B cell (primary cell): ENCODE measurements around the gene CEP131. TPM values are rescaled to one million over a fixed set of nuclear protein-coding genes. Genes with fewer than 3 reads are reported as not detected.

Experiments used
- ATAC-seq: fragments of 200-7000 bp; cut with Tn5 transposase; one replicate; pipeline ENCODE4 v1.10.0; 2021; ENCODE audit warnings: low read depth, mild to moderate bottlenecking, moderate number of reproducible peaks, moderate library complexity
- CTCF ChIA-PET: fragments of 350-600 bp; sonication (Branson Sonifier 250); formaldehyde crosslinking; loops from one replicate; lab custom pipeline; 2021; ENCODE audit warnings: antibody characterized with exemption, inconsistent platforms; lab: Charles Lee
- POLR2A ChIA-PET: fragments of 350-600 bp; sonication (Branson Sonifier 250); formaldehyde crosslinking; loops from one replicate; lab custom pipeline; 2021; ENCODE audit warnings: antibody characterized with exemption; lab: Charles Lee
- DNase-seq: peaks from one replicate; pipeline ENCODE4 v3.0.0; 2013
- H2AFZ ChIP-seq: 2 replicates; pipeline ENCODE4 v1.6.1; 2012; ENCODE audit warnings: mild to moderate bottlenecking, low read depth, low read length; ENCODE audit not compliant: insufficient read depth, poor library complexity, severe bottlenecking
- H3K27ac ChIP-seq, 2 donors: 1 replicate in 1 of 2; 2 replicates in 1 of 2; pipeline ENCODE4 v1.5.1; 2012 to 2013; ENCODE audit warnings: low read length in 2 of 2, mild to moderate bottlenecking in 2 of 2, moderate library complexity in 1 of 2
- H3K27me3 ChIP-seq, 4 experiments: fragments of 200-600 bp in 1 of 4; sonication (generic) in 1 of 4; replicated peaks in 1 of 4; 1 replicate in 2 of 4; 2 replicates in 2 of 4; pipeline versions ENCODE4 v1.6.1 to v1.7.0; 2013 to 2016; ENCODE audit warnings: low read length in 3 of 4, mild to moderate bottlenecking in 2 of 4, mixed read lengths in 1 of 4, moderate library complexity in 1 of 4; ENCODE audit not compliant: insufficient read depth in 4 of 4, control insufficient read depth in 3 of 4; ENCODE audit errors: control extremely low read depth in 1 of 4
- H3K36me3 ChIP-seq, 2 experiments: replicated peaks in 1 of 2; 1 replicate in 1 of 2; 2 replicates in 1 of 2; pipeline versions ENCODE4 v1.6.1 to v1.7.1; 2013; ENCODE audit warnings: low read length in 1 of 2; ENCODE audit not compliant: insufficient read depth in 2 of 2, control insufficient read depth in 1 of 2; ENCODE audit errors: control extremely low read depth in 1 of 2, extremely low read depth in 1 of 2
- H3K4me1 ChIP-seq, 2 donors: fragments of 200-600 bp in 1 of 2; sonication (generic) in 1 of 2; 1 replicate in 1 of 2; 2 replicates in 1 of 2; pipeline versions ENCODE4 v1.5.1 to v1.6.1; 2013 to 2017; ENCODE audit warnings: low read length in 2 of 2; ENCODE audit not compliant: control insufficient read depth in 2 of 2, insufficient read depth in 2 of 2
- H3K4me2 ChIP-seq: replicated peaks from 2 replicates; pipeline ENCODE3; 2012; ENCODE audit warnings: mild to moderate bottlenecking, low read depth, low read length; ENCODE audit not compliant: poor library complexity, severe bottlenecking
- H3K4me3 ChIP-seq, 5 experiments: fragments of 200-600 bp in 1 of 5; sonication (generic) in 1 of 5; 1 replicate in 3 of 5; 2 replicates in 2 of 5; pipeline versions ENCODE4 v1.5.1 to v1.7.0; 2011 to 2016; ENCODE audit warnings: low read length in 4 of 5, mild to moderate bottlenecking in 4 of 5, low read depth in 2 of 5, control low read depth in 1 of 5, moderate library complexity in 1 of 5; ENCODE audit not compliant: insufficient read depth in 1 of 5; ENCODE audit errors: control extremely low read depth in 1 of 5, extremely low read depth in 1 of 5
- H3K79me2 ChIP-seq: fragments of 200-600 bp; sonication (generic); one replicate; pipeline ENCODE4 v1.6.0; 2016; ENCODE audit warnings: low read length; ENCODE audit not compliant: control insufficient read depth, insufficient read depth
- H3K9ac ChIP-seq: fragments of 200-600 bp; sonication (generic); 2 replicates; pipeline ENCODE4 v1.6.1; 2017; ENCODE audit warnings: mild to moderate bottlenecking, low read length, moderate library complexity
- H3K9me3 ChIP-seq, 3 donors: one replicate each; pipeline versions ENCODE4 v1.6.1 to v1.7.1; 2013; ENCODE audit warnings: low read length in 2 of 3; ENCODE audit not compliant: control insufficient read depth in 2 of 3, insufficient read depth in 1 of 3; ENCODE audit errors: control extremely low read depth in 1 of 3
- H4K20me1 ChIP-seq: 2 replicates; pipeline ENCODE4 v1.6.0; 2012; ENCODE audit warnings: mild to moderate bottlenecking, low read length; ENCODE audit not compliant: insufficient read depth, control insufficient read depth, poor library complexity, severe bottlenecking
- H3K27ac Mint-ChIP-seq: one replicate; pipeline ENCODE4 v1.8.0; 2021; ENCODE audit warnings: mixed read lengths
- H3K27me3 Mint-ChIP-seq: one replicate; pipeline ENCODE4 v1.8.0; 2021; ENCODE audit warnings: mixed read lengths
- H3K4me1 Mint-ChIP-seq: one replicate; pipeline ENCODE4 v1.8.0; 2021; ENCODE audit warnings: mixed read lengths
- H3K4me3 Mint-ChIP-seq: one replicate; pipeline ENCODE4 v1.8.0; 2021; ENCODE audit warnings: mixed read lengths
- H3K9me3 Mint-ChIP-seq: one replicate; pipeline ENCODE4 v1.8.0; 2022; ENCODE audit warnings: mixed read lengths; ENCODE audit not compliant: insufficient read depth
- EZH2 ChIP-seq: IDR thresholded peaks from 2 replicates; pipeline ENCODE4 v1.6.1; 2012; ENCODE audit warnings: borderline replicate concordance, low read depth, mild to moderate bottlenecking, moderate library complexity, low read length; ENCODE audit not compliant: insufficient read depth, poor library complexity, severe bottlenecking
- WGBS: methylation state at CpG from one replicate; pipeline ENCODE4 v1.1.5; 2013; ENCODE audit warnings: missing lambda C conversion rate; ENCODE audit not compliant: insufficient coverage; 5-methylcytosine and 5-hydroxymethylcytosine counted together
- intact Hi-C: fragments of 100-400 bp; cut with micrococcal nuclease; formaldehyde crosslinking; loops from one replicate; pipeline ENCODE4 v1.10.0; 2022
- polyA plus RNA-seq: library from polyadenylated mRNA; depleted of rRNA; stranded (reverse); fragments of >200 nt; gene quantifications from 2 replicates; pipeline ENCODE4 v1.2.3, GENCODE V29; 2012
- total RNA-seq, 2 donors: library from RNA; stranded (reverse); fragments of 120-200 nt in 1 of 2; gene quantifications; 1 replicate in 1 of 2; 2 replicates in 1 of 2; pipeline versions ENCODE4 v1.2.3 to v1.2.4, GENCODE V29; 2013 to 2022
- TF ChIP-seq, protein P1 (sequence below): fragments of 200-600 bp; IDR thresholded peaks from one replicate; pipeline ENCODE4 v1.8.0; 2022; ENCODE audit warnings: antibody characterized with exemption, mild to moderate bottlenecking

Gene CEP131
- total and polyA plus RNA-seq, 2 donors (not counting 1 experiment from before 2014, with no cell fraction given) = 18.8 to 25.5 TPM

DNA sequence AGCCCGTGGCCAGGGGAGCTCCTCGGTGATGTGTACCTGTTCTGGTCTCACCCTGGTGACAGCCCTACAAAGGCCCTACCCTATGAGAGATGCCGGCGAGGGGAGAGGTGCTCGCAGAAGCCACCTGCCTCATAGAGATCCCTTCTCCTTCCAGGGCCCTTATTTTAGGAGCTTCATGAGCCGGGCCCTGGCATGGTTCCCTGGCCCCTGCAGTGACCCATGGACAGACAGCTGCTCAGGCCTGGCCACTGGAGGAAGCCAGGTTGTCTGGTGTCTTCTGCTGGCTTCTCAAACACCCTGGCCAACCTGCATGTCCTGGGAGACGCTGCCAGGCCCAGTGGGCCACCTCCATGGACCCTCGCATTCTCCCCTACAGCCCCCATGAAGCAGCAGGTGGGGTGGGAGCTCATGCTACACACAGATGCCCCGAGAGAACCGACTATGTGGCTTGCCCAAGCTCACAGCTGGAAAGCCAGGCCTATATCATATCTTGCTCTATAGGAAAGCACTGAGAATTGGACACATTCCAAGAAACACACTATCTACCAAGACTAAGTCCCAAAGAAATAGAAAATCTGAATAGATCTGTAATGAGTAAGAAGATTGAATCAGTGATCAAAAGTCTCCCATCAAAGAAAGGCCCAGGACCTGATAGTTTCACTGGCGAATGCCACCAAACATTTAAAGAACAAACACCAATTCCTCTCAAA is 49.6 kb downstream of the CEP131 start:
- Mint-ChIP-seq H3K4me1 (no peaks in the 10 kb centered on the region), H3K27ac (no peak overlapping the region), H3K27me3 (no peaks in the 10 kb centered on the region), H3K4me3 (no peak overlapping the region), H3K9me3 (peaks cover 7% of the 10 kb centered on the region)
- WGBS = 92% methylated on average over 10 of the region's 11 CpGs
- no peaks in the 10 kb centered on the region for H3K79me2 ChIP-seq
- H3K4me2 ChIP-seq = no peak overlapping the region
- no peaks in the 10 kb centered on the region for H3K36me3 ChIP-seq
- DNase-seq (no peak), ATAC-seq (no peak)
- TF ChIP-seq, protein P1, sequence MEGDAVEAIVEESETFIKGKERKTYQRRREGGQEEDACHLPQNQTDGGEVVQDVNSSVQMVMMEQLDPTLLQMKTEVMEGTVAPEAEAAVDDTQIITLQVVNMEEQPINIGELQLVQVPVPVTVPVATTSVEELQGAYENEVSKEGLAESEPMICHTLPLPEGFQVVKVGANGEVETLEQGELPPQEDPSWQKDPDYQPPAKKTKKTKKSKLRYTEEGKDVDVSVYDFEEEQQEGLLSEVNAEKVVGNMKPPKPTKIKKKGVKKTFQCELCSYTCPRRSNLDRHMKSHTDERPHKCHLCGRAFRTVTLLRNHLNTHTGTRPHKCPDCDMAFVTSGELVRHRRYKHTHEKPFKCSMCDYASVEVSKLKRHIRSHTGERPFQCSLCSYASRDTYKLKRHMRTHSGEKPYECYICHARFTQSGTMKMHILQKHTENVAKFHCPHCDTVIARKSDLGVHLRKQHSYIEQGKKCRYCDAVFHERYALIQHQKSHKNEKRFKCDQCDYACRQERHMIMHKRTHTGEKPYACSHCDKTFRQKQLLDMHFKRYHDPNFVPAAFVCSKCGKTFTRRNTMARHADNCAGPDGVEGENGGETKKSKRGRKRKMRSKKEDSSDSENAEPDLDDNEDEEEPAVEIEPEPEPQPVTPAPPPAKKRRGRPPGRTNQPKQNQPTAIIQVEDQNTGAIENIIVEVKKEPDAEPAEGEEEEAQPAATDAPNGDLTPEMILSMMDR = no peak
- no peak for TF ChIP-seq EZH2
- ChIA-PET POLR2A (no interaction called here), CTCF (no interaction called here)
- intact Hi-C loops = no loop called here
- H3K4me1 ChIP-seq = no peaks in the 10 kb centered on the region
- no peak overlapping the region for H3K27ac ChIP-seq
- H3K27me3 ChIP-seq = no peaks in the 10 kb centered on the region
- H2AFZ ChIP-seq = no peak overlapping the region
- no peaks in the 10 kb centered on the region for H4K20me1 ChIP-seq
- no peak overlapping the region for H3K4me3 ChIP-seq
- no peaks in the 10 kb centered on the region for H3K9me3 ChIP-seq
- no peak overlapping the region for H3K9ac ChIP-seq

DNA sequence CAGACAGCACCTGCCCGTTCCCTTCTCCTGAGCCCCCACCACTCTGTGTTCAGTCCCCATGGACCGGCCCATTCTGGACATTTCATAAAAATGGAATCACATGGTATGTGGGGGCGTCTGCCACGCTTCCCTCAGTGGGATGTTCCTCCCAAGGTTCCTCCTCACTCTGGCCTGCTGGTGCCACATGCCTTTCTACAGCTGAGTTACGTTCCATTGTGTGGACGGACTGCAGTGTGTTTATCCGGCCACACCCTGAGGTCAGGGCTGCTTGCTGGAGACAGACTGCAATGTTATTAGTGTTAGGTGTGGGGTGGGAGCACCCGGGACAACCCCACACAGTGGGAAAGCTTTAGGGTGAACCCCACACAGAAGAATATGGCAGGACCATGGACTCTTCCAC is 50.8 kb downstream of the CEP131 start:
- TF ChIP-seq EZH2 = no peak
- TF ChIP-seq, protein P1 = no peak
- Histone ChIP-seq H3K4me2 (no peak overlapping the region), H2AFZ (no peak overlapping the region), H3K9ac (no peak overlapping the region), H3K27ac (no peak overlapping the region), H4K20me1 (no peaks in the 10 kb centered on the region), H3K36me3 (no peaks in the 10 kb centered on the region), H3K9me3 (peaks cover 0 to 2% (median 0%) of the 10 kb centered on the region in 3 donors), H3K4me1 (no peaks in the 10 kb centered on the region), H3K79me2 (no peaks in the 10 kb centered on the region), H3K4me3 (no peak overlapping the region), H3K27me3 (peaks cover 0 to 8% (median 1%) of the 10 kb centered on the region in 4 experiments)
- intact Hi-C loops = no loop called here
- ChIA-PET CTCF (no interaction called here), POLR2A (no interaction called here)
- DNase-seq (no peak), ATAC-seq (no peak)
- H3K27me3 Mint-ChIP-seq = peaks cover 4% of the 10 kb centered on the region
- H3K4me3 Mint-ChIP-seq = no peak overlapping the region
- peaks cover 1% of the 10 kb centered on the region for H3K4me1 Mint-ChIP-seq
- 89% methylated on average over 7 of the region's 8 CpGs for WGBS
- H3K9me3 Mint-ChIP-seq = peaks cover 7% of the 10 kb centered on the region
- no peak overlapping the region for H3K27ac Mint-ChIP-seq
